ENCODE results near the gene RGS5. TPM values are rescaled to one million over a fixed set of nuclear protein-coding genes. Genes with fewer than 3 reads are reported as not detected.
"Not testable (repeated sequence)": the region's sequence is repeated elsewhere in the genome, so short reads cannot be mapped to it uniquely, and the experiment has no call there.

RGS5 gene, protein sequence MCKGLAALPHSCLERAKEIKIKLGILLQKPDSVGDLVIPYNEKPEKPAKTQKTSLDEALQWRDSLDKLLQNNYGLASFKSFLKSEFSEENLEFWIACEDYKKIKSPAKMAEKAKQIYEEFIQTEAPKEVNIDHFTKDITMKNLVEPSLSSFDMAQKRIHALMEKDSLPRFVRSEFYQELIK
- 4.9 TPM for total RNA-seq (ENCODE audit: unreplicated experiment)
- long read RNA-seq, full-length matches to known transcripts, result 3 of 3 reads
- long read RNA-seq, partial matches to known transcripts, result 0 of 3 reads
- long read RNA-seq, other reads (novel, unspliced or antisense), result 0 of 3 reads

DNA sequence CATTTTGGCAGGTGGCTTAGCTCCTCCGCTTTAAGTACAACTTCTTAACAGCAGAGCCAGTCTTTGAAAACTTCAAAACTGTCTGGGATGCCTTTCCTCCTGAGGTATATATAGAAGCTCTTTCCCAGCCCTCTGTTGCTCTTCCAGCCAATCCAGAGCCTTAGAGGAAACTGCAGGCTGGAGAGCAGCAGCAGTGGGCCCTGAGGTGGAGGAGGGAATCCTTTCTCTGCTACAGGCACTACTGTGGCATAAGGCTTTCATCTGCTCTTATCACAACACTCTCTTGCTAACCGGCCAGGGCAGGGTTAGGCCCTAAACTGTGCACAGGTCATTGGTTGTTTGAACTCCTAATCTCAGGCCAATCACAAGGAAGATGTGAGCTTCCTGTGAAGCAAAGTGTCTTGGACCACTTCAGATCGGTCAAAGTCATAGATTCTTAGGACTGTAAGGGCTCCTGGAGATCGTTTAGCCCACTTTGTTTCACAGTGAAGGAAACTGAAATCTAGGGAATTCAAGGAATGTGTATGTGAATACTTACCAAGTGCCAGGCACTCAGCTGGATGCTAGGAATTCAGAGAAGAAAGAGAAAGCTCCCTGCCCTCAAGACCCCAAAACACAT lies at the start of gene RGS5:
RGS5 (minus strand) TSS at position 84 of the 619 bp plus-strand sequence; CDS start at position 3, 81 bp downstream.
- Mint-ChIP-seq H3K9me3 (ENCODE audit: unreplicated experiment) (no peaks in the 10 kb centered on the region), H3K27me3 (ENCODE audit: unreplicated experiment) (no peaks in the 10 kb centered on the region), H3K27ac (ENCODE audit: unreplicated experiment) (peak within 1 kb of the TSS; percentile 8), H3K4me1 (ENCODE audit: low read depth, unreplicated experiment) (peaks cover 2% of the 10 kb centered on the region), H3K36me3 (ENCODE audit: unreplicated experiment) (no peaks in the 10 kb centered on the region), H3K4me3 (ENCODE audit: unreplicated experiment) (no peak within 1 kb of the TSS)
- no peak for TF ChIP-seq CTCF (IDR thresholded peaks at IDR 0.05; ENCODE audit: partially characterized antibody, unreplicated experiment)
- no peak for DNase-seq

- Mint-ChIP-seq H3K4me1 (ENCODE audit: low read depth, unreplicated experiment) (peaks cover 2% of the 10 kb centered on the region), H3K4me3 (ENCODE audit: unreplicated experiment) (no peak overlapping the region), H3K9me3 (ENCODE audit: unreplicated experiment) (no peaks in the 10 kb centered on the region), H3K27me3 (ENCODE audit: unreplicated experiment) (no peaks in the 10 kb centered on the region), H3K36me3 (ENCODE audit: unreplicated experiment) (no peaks in the 10 kb centered on the region), H3K27ac (ENCODE audit: unreplicated experiment) (no peak overlapping the region)
- no peak for TF ChIP-seq CTCF (IDR thresholded peaks at IDR 0.05; ENCODE audit: partially characterized antibody, unreplicated experiment)
- DNase-seq, result no peak
These were observed 47.8 kb upstream of the RGS5 start for GRCh38 chr1:163250382-163250974.

DNA sequence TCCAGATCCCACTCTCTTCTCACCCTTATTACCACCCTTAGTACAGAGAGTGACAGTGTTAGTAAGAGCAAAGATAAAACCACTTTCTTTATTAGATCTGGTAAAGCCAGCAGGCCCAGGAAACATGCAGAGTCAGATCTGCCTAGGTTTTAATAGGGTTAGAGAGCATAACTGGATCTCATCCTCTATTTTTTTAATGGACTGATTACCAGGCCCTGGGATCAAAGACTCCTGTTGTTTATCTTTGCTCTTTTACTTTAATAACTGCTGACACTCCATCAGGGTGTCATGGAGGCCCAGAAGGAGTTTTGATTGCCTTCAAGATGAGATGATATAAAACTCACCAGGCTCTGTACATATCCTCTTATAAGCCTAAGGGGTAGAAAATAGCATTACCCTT lies 45.3 kb upstream of the RGS5 start:
- H3K9me3 Mint-ChIP-seq (ENCODE audit: unreplicated experiment), result no peaks in the 10 kb centered on the region
- H3K36me3 Mint-ChIP-seq (ENCODE audit: unreplicated experiment), result no peaks in the 10 kb centered on the region
- H3K4me3 Mint-ChIP-seq (ENCODE audit: unreplicated experiment), result no peak overlapping the region
- H3K4me1 Mint-ChIP-seq (ENCODE audit: low read depth, unreplicated experiment), result peaks cover 2% of the 10 kb centered on the region
- DNase-seq, result no peak
- H3K27ac Mint-ChIP-seq (ENCODE audit: unreplicated experiment), result no peak overlapping the region
- TF ChIP-seq CTCF (IDR thresholded peaks at IDR 0.05; ENCODE audit: partially characterized antibody, unreplicated experiment), result no peak
- no peaks in the 10 kb centered on the region for H3K27me3 Mint-ChIP-seq (ENCODE audit: unreplicated experiment)

DNA sequence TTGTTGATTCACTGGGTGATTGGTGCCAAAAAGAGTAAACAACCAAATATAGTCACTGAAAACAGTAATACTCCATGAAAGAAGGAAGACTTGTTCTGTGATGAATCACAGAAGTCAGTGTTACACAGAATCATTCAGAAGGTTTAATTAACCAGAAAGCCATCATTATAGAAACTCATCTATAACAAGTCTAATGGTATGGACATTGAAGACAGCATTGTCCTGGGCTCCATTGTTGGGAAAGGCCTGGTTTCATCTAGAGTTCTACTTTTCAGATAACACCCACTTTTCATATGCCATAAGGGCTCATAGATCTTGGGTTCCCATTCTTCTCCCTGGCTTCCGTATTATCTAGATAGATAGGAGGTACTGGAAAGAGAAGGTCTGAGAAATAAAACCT lies 41.9 kb upstream of the RGS5 start:
- not testable (repeated sequence) for H3K4me3 Mint-ChIP-seq (ENCODE audit: unreplicated experiment); H3K36me3 Mint-ChIP-seq (ENCODE audit: unreplicated experiment); H3K27me3 Mint-ChIP-seq (ENCODE audit: unreplicated experiment); H3K9me3 Mint-ChIP-seq (ENCODE audit: unreplicated experiment); H3K4me1 Mint-ChIP-seq (ENCODE audit: low read depth, unreplicated experiment); H3K27ac Mint-ChIP-seq (ENCODE audit: unreplicated experiment); DNase-seq

GRCh38 chr1:163241746-163242145 lies 39.0 kb upstream of the RGS5 start:
- no peak overlapping the region for H3K27ac Mint-ChIP-seq (ENCODE audit: unreplicated experiment)
- no peak overlapping the region for H3K4me3 Mint-ChIP-seq (ENCODE audit: unreplicated experiment)
- no peaks in the 10 kb centered on the region for H3K4me1 Mint-ChIP-seq (ENCODE audit: low read depth, unreplicated experiment)
- DNase-seq, result no peak
- TF ChIP-seq CTCF (IDR thresholded peaks at IDR 0.05; ENCODE audit: partially characterized antibody, unreplicated experiment), result no peak
- H3K36me3 Mint-ChIP-seq (ENCODE audit: unreplicated experiment), result no peaks in the 10 kb centered on the region
- no peaks in the 10 kb centered on the region for H3K27me3 Mint-ChIP-seq (ENCODE audit: unreplicated experiment)
- no peaks in the 10 kb centered on the region for H3K9me3 Mint-ChIP-seq (ENCODE audit: unreplicated experiment)
